GM19193 (cell line): ENCODE results near the gene MMAB.

Experiments
- POLR2A ChIP-seq: IDR thresholded peaks from 4 replicates; pipeline ENCODE4 v1.6.1; 2011; ENCODE audit not compliant: insufficient read depth, insufficient read length; ENCODE audit errors: extremely low read depth

Gene MMAB

GRCh38 chr12:109580684-109581333 is 7.5 kb upstream of the MMAB start:
- no peak for TF ChIP-seq POLR2A

DNA sequence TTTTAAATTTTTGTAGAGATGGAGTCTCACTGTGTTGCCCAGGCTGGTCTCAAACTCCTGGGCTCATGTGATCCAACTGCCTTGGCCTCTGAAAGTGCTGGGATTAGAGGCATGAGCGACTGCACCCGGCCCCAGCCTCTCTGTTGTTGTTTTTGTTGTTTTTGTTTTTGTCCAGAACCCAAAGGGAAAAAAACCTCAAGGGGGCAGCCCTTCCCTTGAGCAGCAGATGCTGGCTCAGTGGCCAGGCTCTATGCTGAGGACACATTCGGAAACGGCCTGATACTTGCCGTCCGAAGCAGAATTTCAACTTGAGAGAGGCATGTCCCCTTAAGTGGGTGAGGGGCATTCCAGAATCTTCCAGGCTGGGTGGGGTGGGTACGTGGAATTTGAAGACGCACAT is 7.0 kb upstream of the MMAB start:
- TF ChIP-seq POLR2A, result no peak

DNA sequence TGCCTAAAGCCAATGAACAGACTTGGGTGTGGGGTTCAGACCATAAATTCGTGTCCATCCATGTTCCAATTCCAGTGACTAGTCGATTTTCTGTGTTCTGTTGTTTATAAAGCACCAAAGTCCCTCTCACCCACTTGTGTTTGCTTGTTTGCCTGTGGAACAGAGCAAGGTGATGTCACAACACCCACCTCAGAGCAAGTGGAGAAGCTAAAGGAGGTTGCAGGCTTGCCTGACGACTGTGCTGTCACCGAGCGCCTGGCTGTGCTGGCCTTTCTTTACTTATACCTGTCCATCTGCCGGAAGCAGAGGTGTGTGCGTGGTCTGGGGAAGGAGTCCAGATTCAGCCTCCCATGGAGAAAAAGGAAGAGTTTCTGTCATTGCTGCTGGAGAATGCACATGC is 6.3 kb upstream of the MMAB start:
- no peak for TF ChIP-seq POLR2A

DNA sequence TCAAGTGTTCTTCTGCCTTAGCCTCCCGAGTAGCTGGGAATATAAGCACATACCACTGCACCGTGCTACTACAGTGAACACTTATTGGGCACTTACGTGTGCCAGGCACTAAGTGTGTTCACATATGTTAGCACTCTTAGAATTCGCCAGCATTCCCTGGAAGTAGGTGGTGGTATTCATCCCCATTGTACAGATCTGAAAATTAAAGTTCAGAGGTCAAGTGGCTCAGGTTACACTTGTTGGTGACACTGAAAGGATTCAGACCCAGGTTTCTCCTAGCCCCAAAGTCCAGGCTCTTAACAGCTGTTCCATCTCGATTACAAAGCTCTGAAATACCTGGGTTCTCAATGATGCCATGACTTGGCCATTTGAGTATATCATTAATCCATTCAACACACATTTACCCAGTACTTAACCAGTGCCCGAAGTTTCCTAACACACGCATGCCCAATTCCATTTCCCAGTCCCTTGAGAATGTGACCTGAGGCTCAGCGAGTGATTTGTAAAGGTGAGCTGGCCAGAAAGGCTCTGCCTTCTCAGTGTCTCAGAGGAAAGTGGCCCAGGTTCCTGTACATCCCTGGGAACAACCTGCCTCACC is 5.1 kb upstream of the MMAB start:
- no peak for TF ChIP-seq POLR2A

- no peak for TF ChIP-seq POLR2A
Observed at GRCh38 chr12:109577311-109577710, 4.0 kb upstream of the MMAB start.

DNA sequence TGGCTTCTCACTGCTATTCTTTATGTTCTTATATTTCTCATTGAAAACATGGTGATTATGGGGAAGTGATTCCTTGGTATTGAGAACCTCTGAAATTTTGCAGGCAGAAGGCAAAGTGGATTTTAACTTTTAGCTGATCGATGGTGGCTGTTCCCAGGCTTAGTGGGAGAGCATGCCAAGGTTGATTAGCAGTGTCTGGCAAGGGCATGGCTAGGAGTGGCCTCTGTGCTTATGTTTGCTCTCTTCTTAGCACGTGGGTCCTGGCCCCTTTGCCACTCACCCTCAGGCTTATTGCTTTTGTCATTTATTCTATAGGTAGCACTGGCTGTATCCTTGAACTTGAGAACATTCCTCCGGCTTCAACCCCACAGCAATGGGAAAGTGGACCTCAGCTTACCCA is 2.4 kb upstream of the MMAB start:
- TF ChIP-seq POLR2A, result no peak

DNA sequence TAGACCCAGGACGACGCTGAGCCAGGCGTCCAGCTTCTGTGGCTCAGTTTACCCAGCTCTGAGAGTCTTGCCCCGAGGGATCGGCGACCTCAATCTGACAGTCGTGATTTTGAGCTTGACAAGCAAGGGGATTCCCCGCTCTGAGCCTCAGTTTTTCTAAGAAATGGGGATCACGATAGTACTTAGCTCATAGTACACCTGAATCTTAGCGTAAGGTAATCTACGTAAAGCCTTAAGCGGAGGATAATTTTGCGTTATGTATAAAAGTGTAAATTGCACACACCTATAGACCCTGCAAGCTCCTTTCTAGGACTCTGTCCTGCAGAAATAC is 575 bp upstream of the MMAB start:
- TF ChIP-seq POLR2A, result no peak

DNA sequence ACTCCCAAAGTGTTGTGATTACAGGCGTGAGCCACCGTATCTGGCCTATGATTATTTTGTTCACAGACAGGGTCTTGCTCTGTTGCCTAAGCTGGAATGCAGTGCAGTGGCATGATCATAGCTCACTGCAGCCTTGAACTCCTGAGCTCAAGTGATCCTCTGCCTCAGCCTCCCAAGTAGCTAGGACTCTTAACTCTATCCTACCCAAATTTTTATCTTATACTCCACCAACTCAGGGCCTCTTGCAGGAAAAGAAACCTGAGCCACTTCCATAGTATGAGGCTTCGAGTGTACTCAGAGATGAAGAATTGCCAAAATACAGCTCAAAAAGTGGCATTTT is 828 bp downstream of the MMAB start:
- no peak for TF ChIP-seq POLR2A

GRCh38 chr12:109571773-109572505 is 1.4 kb downstream of the MMAB start:
- TF ChIP-seq POLR2A, result no peak

DNA sequence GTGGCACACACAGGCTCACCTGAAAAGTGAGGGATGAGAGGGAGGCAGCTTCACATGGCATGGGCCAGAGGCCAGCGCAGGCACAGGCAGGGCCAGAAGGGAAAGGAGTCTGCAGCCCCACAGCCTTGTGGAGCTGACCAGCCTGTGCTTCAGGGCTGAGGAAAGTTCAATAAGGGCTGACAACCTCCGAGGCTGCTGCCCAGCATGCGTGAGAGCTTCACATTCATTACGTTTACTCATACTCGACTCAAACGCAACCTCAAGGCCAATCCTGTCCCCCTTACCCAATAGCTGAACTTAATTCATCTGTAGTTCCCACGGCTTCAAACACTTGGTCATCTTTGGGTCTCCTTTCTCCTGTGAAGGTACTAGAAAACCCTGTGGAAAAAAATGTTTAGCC is 4.8 kb downstream of the MMAB start:
- no peak for TF ChIP-seq POLR2A

DNA sequence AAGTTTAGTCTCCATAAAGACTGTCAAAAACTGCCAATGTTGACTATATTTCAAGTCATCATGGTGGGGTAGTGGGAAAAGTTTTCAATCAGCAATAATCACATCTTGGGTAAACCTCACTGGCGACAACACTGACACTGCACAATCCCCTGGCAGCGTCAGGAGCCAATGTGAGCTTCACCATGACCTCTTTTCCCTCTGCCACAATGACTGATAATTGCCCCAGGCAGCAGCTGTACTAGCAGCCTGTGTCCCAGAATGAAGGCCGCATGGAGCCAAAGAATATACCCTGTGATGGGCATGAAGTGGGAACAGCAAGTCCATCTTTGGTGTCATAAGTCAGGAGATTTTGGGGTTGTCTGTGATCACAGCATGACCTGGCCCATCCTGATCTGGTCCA is 5.3 kb downstream of the MMAB start:
- no peak for TF ChIP-seq POLR2A

- no peak for TF ChIP-seq POLR2A
Observed at GRCh38 chr12:109567296-109567695, 6.0 kb downstream of the MMAB start.

DNA sequence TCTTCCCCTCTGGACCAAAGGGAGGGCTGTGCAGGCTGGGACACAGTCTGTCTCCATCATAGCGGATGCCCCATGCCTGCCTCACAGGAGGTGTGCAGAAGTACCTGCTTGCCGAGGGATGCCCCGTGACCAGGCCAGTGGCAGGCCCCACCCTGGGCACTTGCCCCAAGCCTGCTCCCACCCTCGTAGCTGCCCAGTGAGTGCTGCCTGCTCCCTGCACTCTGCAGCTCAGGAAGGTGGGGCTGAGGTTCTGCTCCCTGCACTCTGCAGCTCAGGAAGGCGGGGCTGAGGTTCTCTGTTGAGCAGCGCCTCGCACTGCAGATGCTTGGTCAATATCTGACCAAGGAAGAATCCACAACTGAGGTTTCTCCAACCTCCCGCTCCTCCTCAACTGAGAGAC is 6.9 kb downstream of the MMAB start:
- TF ChIP-seq POLR2A, result no peak

GRCh38 chr12:109563291-109564284 is 9.7 kb downstream of the MMAB start:
- no peak for TF ChIP-seq POLR2A

DNA sequence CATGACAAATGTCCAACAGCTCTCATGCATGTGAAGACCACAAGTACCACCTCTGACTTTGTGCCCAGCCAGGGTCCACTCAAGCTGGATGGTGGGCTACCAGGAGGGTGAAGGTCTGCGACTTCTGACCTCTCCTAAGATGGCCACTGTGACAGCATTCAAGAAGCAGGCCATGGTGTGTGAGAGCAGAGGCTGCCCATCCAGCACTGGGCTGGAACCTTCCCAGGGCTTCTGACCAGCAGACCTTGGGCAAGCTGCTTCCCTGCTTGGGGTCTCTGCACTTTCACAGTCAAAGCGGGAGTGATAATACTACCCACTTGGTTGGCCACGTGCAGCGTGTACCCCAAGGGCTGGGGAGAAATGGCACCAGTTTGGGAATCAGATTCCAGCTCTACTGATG is 10.4 kb downstream of the MMAB start:
- no peak for TF ChIP-seq POLR2A
